ENCODE measurements around the gene ZNF433. TPM values are rescaled to one million over a fixed set of nuclear protein-coding genes. Genes with fewer than 3 reads are reported as not detected.
A peak's percentile ranks its signal among the peaks of the same experiment; 100 is the strongest.
"Not testable (repeated sequence)": the region's sequence is repeated elsewhere in the genome, so short reads cannot be mapped to it uniquely, and the experiment has no call there.

ZNF433 gene
- total RNA-seq, 4 donors from 2014 or later: 5.4 to 12.8 (median 6.5) TPM

DNA sequence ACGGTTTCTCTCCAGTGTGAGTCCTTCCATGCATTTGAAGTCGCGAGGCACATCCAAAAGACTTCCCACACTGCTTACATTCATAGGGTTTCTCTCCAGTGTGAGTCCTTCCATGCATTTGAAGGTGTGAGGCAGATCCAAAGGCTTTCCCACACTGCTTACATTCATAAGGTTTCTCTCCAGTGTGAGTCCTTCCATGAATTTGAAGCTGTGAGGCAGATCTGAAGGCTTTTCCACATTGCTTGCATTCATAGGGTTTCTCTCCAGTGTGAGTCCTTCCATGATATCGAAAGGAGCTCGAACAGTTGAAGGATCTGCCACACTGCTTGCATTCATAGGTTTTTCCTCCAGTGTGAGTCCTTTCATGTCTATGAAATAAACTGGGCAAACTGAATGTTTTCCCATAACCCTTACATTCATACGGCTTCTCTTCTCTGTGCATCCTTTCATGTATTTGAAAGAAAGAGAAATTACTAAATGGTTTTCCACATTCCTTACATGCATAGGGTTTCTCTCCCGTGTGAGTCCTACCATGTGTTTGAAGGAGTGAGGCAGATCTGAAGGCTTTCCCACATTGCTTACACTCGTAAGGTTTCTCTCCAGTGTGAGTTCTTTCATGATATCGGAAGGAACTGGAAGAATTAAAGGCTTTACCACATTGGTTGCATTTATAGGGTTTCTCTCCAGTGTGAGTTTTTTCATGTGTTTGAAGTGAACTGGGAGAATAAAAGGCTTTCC lies 20.3 kb downstream of the ZNF433 start:
- 97% methylated on average over 6 to 9 of the region's 9 CpGs for WGBS, 2 donors (ENCODE audit: low coverage in 1 of 2)
- ATAC-seq: no peak
- no peak for TF ChIP-seq EP300 (IDR thresholded peaks at IDR 0.05)
- TF ChIP-seq, protein P1, sequence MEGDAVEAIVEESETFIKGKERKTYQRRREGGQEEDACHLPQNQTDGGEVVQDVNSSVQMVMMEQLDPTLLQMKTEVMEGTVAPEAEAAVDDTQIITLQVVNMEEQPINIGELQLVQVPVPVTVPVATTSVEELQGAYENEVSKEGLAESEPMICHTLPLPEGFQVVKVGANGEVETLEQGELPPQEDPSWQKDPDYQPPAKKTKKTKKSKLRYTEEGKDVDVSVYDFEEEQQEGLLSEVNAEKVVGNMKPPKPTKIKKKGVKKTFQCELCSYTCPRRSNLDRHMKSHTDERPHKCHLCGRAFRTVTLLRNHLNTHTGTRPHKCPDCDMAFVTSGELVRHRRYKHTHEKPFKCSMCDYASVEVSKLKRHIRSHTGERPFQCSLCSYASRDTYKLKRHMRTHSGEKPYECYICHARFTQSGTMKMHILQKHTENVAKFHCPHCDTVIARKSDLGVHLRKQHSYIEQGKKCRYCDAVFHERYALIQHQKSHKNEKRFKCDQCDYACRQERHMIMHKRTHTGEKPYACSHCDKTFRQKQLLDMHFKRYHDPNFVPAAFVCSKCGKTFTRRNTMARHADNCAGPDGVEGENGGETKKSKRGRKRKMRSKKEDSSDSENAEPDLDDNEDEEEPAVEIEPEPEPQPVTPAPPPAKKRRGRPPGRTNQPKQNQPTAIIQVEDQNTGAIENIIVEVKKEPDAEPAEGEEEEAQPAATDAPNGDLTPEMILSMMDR (IDR thresholded peaks at IDR 0.05): no peak
- no peak for TF ChIP-seq POLR2A (IDR thresholded peaks at IDR 0.05)
- TF ChIP-seq POLR2AphosphoS5 (IDR thresholded peaks at IDR 0.05): no peak
- Histone ChIP-seq H3K4me1 (no peaks in the 10 kb centered on the region), H3K27me3 (no peaks in the 10 kb centered on the region), H3K9me3 (peaks cover 0 to 73% (median 0%) of the 10 kb centered on the region in 3 donors), H3K36me3 (peaks cover 4 to 58% of the 10 kb centered on the region in 2 donors), H3K27ac (no peak overlapping the region), H3K4me3 (no peak overlapping the region)

DNA sequence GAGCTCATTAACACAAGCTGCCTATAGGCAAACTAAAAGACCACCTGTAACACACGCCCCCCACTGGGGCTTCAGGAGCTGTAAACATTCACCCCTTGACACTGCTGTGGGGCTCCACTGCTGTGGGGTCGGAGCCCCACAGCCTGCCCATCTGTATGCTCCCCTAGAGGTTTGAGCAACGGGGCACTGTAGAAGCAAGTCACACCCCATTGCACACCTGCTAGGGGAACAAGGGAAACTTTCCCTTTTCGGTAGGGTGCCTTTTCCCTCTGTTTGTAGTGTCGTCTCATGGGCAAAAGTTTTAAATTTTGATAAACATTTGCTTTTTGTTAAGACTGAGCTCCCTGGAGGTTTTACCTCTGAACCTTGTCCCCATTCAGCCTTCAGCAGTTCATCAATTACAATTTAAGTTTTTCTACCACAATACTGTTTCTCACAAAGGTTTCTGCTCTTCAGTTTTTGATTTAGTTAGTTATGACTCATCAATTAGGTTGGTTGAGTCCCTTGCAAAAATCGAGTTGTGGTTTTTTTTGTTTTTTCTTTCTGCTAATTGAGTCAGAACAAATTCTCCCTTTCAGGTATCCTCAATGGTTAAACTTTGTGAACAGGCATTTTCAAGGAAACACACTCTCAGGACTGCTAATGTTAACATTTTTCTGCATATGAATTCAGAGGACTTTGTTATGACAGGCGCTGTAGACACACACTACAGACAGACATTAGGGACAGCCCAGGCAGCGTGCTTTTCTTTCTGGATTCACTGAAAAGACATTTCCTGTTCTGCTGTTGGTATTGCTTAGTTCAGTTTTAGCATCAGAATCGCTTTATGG lies 35.1 kb downstream of the ZNF433 start:
- TF ChIP-seq EP300 (IDR thresholded peaks at IDR 0.05): no peak
- TF ChIP-seq POLR2A (IDR thresholded peaks at IDR 0.05): no peak
- no peak for TF ChIP-seq POLR2AphosphoS5 (IDR thresholded peaks at IDR 0.05)
- Histone ChIP-seq H3K27me3 (no peaks in the 10 kb centered on the region), H3K27ac (no peak overlapping the region), H3K9me3 (no peaks in the 10 kb centered on the region), H3K36me3 (peaks cover 0 to 34% of the 10 kb centered on the region in 2 donors), H3K4me1 (no peaks in the 10 kb centered on the region), H3K4me3 (no peak overlapping the region)
- ATAC-seq: no peak
- WGBS, 2 donors (ENCODE audit: low coverage in 1 of 2): 71 to 72% methylated on average over 3 to 6 of the region's 9 CpGs

DNA sequence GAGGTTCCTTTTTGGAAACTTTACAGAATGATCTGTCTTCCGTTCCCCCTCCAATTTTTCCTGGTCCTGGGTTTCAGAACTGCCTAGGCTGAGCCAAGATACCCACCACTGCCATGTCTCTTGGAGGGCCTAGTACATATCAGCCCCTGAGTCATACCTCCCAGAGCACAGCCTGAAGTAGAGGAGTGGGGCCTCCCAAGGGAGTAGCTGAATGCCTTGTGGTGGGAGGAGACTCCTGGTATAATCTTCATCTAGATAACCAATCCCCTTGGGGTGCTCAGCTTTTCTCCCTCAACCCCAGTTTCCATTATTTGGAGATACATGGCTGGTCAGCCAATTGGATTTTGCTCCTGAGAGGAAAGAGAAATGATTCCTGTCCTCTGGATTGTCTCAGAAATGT lies 40.3 kb downstream of the ZNF433 start:
- no peaks in the 10 kb centered on the region for H3K9me3 ChIP-seq
- peaks cover 0 to 7% of the 10 kb centered on the region in 2 donors for H3K36me3 ChIP-seq
- no peaks in the 10 kb centered on the region for H3K27me3 ChIP-seq
- H3K4me1 ChIP-seq: peaks cover 0 to 20% (median 0%) of the 10 kb centered on the region in 3 donors
- H3K4me3 ChIP-seq: no peak overlapping the region
- ATAC-seq: no peak
- TF ChIP-seq POLR2A (IDR thresholded peaks at IDR 0.05) (no peak), POLR2AphosphoS5 (IDR thresholded peaks at IDR 0.05) (no peak), EP300 (IDR thresholded peaks at IDR 0.05) (no peak)
- TF ChIP-seq, protein P1 (IDR thresholded peaks at IDR 0.05): no peak
- H3K27ac ChIP-seq: no peak overlapping the region
- 90% methylated on average over 1 of the region's 1 CpG; no CpG with 5 or more reads in 1 of the 2 donors for WGBS, 2 donors (ENCODE audit: low coverage in 1 of 2)

DNA sequence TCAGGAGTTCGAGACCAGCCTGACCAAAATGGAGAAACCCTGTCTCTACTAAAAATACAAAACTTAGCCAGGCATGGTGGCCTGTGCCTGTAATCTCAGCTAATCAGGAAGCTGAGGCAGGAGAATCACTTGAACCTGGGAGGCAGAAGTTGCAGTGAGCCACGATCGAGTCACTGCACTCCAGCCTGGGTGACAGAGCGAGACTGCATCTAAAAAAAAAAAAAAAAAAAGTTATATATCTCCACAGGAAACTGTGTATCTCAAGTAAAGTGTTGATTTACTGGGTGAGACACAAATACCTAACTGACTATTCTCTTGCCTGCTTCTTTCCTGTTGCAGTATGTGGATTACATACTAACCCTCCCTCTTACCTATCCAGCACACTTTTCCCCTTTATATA lies 43.6 kb downstream of the ZNF433 start:
- not testable (repeated sequence) for ATAC-seq, H3K27me3 ChIP-seq, H3K4me3 ChIP-seq, H3K9me3 ChIP-seq, H3K36me3 ChIP-seq
- 71 to 82% methylated on average over 3 to 4 of the region's 4 CpGs for WGBS, 2 donors (ENCODE audit: low coverage in 1 of 2)
- H3K27ac ChIP-seq: peak overlapping the region in 3 of 4 donors; percentile 16 to 45 (median 36)
- peaks cover 0 to 35% (median 0%) of the 10 kb centered on the region in 3 donors for H3K4me1 ChIP-seq

DNA sequence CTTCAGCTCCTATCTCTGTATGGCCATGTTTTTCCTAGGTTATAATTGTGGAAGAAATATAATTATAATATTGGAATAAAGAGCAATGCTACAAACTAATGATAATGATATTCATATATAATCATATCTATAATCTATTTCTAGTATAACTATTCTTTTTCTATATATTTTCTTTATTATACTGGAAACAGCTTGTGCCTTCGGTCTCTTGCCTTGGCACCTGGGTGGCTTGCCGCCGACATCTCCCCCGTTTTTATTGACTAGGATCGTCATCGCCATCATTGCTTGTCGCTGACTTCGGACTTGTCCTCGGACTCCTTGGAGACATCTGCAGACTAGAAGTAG lies 46.4 kb downstream of the ZNF433 start:
- WGBS, 2 donors (ENCODE audit: low coverage in 1 of 2): 53 to 72% methylated on average over 4 to 6 of the region's 9 CpGs
- no peaks in the 10 kb centered on the region for H3K9me3 ChIP-seq
- H3K4me1 ChIP-seq: peaks cover 0 to 35% (median 0%) of the 10 kb centered on the region in 3 donors
- H3K36me3 ChIP-seq: no peaks in the 10 kb centered on the region
- H3K27ac ChIP-seq: peak overlapping the region in 2 of 4 donors; percentile 93 to 94
- TF ChIP-seq, protein P1 (IDR thresholded peaks at IDR 0.05): no peak
- no peak for TF ChIP-seq POLR2AphosphoS5 (IDR thresholded peaks at IDR 0.05)
- TF ChIP-seq POLR2A (IDR thresholded peaks at IDR 0.05): no peak
- no peak for TF ChIP-seq EP300 (IDR thresholded peaks at IDR 0.05)
- no peaks in the 10 kb centered on the region for H3K27me3 ChIP-seq
- H3K4me3 ChIP-seq: peak overlapping the region in 1 of 2 donors; percentile 87
- no peak for ATAC-seq

Data from gastroesophageal sphincter (tissue), 4 donors.